GM18520 (cell line): ENCODE data around the gene ARHGAP42.
A peak's percentile ranks its signal among the peaks of the same experiment; 100 is the strongest.
"Not testable (repeated sequence)": the region's sequence is repeated elsewhere in the genome, so short reads cannot be mapped to it uniquely, and the experiment has no call there.

Experiments used
- ATAC-seq: cut with Tn5 transposase; IDR thresholded peaks from one replicate; pipeline ENCODE4 v1.9.1; 2021; ENCODE audit not compliant: unreplicated experiment

ARHGAP42 gene

DNA sequence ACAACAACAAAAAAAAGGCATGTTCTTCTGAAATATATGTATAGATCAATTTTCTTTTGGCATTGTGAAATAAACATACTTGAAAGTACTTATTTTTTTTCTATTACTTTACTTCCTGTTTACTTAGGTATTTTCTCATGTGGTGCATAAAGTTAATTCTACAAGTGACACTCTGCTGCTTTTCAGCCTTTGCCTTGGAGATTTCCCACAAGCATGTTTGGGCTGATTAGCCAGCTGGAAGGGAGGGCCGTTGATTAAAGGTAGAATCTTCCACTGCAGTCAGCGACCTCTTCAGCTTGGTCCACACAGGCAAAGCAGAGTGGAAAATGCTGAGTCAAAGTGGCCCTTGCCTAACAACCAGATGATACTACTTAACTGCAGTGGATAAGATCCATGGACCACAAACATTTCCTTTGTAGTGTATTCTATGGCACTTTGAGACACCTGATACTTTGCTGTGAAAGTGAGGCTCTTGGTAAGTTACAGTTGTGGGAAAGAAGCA, 176.0 kb downstream of the ARHGAP42 start:
- peak; percentile 77 for ATAC-seq

DNA sequence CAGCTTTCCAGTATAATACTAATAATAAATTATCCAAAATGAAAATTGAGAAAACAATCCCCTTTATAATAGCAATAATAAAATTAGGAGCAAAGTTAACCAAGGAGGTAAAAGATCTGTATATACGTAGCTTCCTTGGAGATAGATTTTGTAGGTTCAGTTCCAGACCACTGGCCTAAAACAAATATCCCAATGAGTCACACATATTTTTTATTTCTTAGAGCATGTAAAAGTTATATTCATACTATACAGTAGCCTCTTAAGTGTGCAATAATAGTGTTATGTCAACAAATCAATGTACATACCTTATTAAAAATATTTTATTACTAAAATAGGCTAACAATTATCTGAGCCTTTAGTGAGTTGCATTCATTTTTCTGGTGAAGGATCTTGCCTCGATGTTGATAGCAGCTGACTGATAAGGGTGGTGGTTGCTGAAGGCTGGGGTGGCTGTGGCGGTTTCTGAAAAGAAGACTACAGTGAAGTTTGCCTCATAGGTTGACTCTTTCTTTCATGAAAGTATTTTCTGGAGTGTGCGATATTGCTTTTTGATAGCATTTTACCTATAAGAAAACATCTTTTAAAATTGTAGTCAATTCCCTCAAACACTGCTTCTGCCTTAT, 178.5 kb downstream of the ARHGAP42 start:
- no peak for ATAC-seq

DNA sequence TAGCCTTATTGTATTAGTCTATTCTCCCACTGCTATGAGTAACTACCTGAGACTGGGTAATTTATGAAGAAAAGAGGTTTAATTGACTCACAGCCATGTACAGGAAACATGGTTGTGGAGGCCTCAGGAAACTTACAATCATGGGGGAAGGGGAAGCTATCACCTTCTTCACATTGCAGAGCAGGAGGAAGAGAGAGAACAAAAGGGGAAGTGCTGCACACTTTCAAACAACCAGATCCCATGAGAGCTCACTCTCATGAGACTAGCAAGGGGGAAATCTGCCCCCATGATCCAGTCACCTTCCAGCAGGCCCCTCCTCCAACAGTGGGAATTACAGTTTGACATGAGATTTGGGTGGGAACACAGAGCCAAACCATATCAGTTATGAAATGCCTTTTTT, 179.4 kb downstream of the ARHGAP42 start:
- no peak for ATAC-seq

DNA sequence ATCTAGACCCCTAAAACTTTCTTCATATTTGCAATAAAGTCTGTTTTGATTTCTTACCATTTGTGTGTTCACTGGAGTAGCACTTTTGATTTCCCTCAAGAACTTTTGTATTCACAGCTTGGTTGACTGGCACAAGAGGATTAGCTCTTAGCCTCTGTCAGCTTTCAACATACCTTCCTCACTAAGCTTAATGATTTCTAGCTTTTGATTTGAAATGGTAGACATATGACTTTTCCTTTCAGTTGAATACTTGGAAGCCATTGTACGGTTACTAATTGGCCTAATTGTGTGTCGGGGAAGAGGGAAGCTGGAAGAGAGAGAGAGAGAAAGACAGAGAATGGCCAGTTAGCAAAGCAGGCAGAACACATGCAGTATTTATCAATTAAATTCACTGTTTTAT, 180.5 kb downstream of the ARHGAP42 start:
- no peak for ATAC-seq

DNA sequence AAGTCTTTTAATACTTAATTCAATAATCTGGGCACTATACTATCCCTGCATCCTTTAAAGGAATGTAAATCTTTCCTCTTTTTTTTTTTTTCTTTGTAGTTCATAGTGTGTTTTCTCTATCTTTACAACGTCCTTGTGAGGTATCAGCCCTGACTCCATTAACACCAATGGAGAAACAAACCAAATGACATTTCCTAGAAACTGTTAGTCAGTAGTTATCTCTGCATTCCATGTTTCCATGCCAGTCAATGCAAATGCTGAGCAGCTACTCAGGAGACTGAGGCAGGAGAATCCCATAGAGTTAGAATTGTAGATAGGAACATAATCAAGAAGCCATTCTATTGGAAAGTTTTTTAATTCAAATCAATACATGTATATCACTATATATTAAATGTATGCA, 182.2 kb downstream of the ARHGAP42 start:
- no peak for ATAC-seq

DNA sequence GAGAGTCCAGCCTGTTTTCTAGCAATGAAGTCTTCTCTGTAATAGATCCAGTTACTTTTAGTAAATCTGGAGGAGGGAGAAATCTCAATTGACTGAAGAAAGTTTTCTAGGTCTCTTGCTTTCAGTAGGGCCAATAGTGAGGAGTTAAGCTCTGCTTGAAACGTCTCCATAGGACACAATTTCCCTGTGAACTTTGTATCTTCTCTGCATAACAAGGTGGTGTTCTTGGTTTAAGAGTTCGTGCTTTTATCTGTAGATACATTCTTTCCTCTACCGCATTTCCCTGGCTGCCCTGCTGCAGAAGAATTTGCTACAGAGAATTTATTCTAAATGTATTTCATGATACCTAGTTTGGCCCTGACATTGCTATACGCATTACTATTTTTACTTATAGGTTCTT, 183.1 kb downstream of the ARHGAP42 start:
- ATAC-seq, result no peak

DNA sequence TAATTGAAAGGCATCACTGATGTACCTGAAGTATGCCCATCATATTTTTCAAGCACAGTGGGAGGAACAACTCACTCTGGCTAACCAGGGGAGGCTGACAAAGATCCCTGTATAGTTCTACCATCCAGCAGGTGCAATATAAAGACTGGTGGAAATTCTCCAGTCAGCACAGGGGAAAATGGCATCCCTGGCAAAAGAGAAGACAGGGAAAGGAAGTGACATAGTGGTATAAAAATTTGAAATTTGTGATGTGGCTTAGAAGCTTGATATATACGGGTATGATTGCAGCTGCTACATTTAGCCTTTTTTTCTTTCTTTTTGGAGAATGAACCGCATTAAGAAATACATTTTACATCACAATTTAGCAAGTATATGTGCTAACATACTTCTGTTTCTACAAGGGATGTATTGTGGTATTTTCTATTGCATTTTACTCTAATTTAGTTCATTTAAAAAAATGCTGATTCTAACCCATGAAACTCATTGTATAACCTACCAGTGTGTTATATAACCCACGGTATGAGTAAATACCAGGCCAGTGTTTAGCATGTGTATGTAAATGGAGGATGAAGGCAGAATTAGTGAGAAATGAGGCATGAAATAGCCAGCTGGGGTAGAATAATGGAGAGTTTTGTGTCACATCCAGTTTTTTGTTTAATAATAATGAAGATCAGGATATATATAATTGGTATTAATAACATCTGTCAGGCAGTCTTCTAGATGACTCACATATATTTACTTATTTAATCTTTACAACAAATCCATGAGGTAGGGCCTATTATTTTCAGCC, 186.1 kb downstream of the ARHGAP42 start:
- ATAC-seq, result no peak

DNA sequence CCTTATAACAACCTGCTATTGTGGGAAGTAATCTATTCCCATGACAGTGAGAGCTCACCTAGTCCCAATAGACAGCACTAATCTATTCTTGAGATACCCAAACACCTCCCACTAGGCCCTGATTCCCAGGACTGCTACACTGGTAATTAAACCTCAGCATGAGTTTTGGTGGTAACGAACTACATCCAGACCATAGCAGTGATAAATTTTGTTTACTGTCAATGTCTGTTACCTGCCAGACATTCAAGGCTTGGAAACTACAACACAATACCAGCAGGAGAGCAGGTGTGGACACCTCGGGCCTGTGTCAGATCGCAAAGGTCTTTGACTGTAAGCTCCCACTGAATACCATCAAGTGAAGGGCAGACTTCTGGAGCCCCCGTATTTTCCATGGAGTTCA, 187.1 kb downstream of the ARHGAP42 start:
- ATAC-seq, result no peak

DNA sequence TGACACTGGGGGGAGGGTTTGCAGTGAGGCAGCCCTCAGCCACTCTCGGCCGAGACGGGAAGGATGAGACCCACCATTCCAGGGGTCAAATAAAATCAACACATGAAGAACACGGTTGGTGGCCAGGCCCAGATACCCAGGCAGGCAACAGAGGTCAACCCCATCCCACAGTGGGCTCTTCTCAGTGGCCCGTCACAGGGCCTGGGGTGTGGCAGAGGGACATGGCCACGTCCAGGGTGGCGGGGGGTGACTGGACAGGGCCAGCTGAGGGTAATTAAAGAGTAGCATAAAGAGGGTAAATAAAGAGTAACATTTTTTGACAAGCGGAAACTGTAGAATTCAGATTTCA, 188.4 kb downstream of the ARHGAP42 start:
- no peak for ATAC-seq

DNA sequence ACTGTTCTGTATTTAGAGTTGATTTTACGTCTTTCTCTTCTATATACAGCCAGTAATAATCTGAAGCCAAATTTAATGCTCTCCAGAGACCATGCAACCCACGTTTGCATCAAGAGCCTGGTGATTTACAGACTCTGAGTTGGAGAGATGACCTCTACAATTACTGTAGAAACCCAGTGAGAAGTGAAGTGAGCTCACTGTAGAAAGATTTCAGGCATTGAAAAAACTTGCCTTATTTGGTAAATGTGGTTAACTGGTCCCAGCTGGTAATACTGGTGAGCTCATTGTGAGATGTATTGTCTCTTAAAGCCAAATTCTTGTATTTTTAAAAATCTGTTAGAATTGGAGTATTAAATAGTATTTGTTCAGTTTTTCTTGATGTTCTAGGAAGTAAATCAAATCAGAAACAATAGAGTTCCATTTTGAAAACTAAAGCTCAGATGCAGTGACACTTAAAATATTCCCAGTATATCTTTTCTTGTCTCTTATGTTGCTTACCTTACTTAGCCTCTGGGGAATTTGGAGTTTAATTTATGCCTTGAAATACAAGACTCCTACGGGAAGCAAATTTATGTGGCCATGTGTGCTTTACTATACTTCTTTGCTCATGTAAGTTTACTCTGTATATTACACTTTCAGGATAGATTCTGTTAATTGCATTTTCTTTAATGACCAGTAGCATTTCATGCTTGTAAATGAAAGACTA, 189.9 kb downstream of the ARHGAP42 start:
- peak; percentile 92 for ATAC-seq

DNA sequence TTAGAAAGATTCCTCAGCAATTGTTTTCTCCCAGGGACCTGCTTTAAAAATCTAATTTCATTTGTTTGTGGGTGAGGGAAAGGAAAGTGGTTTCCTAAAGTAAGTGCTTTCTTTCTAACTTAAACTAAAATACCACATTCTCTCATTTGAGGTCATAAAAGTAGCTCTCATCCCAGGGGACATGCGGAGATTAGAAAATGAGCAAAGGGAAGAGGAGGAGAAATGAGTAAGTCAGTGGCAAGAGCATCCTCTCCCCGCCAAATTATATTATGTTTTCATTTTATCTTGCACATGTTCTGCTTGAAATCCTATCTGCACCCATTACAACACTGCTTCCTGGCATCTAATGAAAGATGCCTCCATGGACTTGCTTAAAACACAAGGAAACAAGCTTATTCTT, 191.4 kb downstream of the ARHGAP42 start:
- ATAC-seq, result no peak

DNA sequence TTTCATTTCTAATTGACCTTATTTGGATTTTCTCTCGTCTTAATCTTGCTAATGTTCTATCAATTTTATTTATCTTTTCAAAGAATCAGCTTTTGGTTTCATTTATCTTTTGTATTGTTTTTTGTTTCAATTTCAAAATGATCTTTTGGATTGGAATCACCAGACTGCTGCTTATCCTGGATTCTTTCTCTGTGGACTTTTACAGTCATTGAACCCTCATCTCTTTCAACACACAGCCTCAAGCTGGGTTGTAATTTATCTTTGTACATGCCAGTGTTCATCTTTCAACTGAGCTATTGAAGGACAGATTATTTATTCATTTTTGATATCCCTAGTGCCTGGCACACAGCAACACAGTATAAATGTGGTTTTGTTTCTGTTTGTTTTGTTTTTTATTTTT, 195.9 kb downstream of the ARHGAP42 start:
- no peak for ATAC-seq

DNA sequence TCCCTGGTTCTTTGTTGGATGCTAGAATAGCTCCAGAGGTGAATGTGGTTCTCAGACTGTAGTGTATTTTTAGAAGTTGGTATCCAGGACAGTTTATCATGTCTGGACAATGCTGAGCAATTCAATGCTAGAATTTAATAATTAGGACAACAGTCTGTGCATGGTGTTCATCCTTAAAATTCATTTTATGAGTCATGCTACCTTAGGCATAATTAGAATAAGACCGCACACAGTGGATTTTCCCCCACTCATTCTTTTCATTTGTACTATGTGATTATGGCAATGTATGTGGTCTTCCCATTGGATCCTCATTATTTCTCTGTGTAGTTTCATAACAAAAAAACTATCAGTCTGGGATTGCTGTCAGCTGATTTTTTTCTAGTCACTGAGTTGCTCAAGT, 196.7 kb downstream of the ARHGAP42 start:
- no peak for ATAC-seq

DNA sequence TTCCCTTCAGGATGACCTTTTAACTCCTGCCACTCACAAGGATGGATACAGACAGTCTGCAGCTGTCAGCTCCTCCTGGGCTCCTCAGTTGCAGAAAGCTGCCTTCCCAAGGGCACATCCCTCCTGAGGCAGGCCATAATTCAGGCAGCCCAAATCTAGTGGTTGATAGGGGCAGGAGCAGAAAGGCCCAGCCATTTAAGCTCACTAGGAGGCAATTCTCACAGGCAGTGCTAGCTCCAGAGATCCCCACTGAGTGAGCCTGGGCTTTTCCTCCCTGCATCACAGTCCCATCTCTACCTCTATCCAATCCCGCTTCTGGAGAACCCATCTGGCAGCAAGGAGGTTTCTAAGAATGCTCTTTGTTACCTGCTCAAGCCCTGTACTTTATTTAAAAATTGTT, 200.6 kb downstream of the ARHGAP42 start:
- no peak for ATAC-seq

DNA sequence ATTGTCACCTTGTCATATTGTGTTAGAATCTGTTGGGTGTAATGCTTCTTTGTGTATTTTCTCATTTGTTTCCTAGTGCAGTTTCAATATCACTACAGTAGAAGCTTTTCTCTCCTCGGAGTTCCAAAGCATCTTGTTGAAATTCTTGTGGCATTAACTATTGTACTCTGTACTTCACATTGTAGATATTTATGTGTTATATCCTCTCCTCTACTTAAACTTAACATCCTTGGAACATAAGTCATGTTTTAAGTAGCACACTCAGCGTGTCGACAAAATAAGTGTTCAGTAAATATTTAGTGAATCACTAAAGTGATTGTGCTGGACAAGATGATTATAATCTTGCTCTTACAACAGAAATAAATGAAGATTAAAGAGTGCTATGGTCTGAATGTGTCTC, 201.7 kb downstream of the ARHGAP42 start:
- no peak for ATAC-seq

DNA sequence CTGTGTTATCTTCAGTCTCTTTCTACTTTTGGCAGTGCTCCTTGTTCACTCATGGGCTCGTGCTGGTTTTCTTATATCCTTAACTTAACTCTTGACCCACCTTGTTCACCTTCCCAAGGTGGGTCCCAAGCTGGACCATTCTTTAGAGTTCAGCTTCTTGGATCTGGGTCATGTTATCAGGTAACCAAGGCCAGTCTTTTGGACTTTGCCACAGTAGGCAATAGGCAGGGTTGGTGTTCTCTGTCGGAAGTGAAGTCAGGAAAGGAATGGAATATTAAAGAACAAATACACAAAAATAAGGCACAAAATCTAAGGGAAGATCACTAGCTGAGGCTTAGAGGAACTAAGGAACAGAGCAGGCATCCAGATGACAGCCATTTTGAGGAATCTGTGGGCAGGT, 202.7 kb downstream of the ARHGAP42 start:
- no peak for ATAC-seq

DNA sequence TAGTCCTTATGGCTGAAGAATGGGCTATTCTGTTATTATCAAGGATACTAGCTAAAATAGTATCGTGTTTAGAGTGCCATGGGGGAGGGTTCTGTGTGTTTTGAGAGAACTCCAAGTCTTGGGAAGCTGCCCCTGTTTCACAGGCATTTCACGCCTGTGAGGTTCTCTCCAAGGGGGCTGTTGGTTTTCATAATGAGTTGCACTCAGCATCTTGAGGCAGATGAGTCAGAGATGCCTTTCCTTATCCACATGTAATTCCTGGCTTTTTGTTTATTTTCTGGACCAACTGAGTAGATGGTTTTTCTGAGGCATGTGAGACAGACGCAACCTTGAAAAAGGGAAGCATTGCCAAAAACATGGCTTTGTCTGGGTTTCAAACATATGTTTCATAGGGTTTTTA, 203.7 kb downstream of the ARHGAP42 start:
- no peak for ATAC-seq

DNA sequence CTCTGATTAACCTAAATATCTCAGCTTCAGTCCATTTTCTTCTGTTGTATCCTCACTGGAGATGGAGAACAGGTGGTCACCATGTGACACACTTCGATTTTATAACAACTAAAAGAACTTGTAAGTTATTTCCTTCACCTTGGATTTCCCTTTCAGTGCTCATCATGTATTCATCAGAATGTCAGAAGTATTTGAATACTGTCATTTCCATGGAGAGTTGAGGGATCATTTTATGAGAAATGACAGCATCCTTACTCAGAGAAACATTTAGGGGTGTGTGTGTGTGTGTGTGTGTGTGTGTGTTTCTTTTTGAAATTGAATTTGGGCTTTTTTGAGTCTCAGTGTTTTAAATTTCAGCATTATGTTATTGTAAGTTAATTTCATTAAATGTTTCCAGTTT, 205.8 kb downstream of the ARHGAP42 start:
- ATAC-seq, result no peak

DNA sequence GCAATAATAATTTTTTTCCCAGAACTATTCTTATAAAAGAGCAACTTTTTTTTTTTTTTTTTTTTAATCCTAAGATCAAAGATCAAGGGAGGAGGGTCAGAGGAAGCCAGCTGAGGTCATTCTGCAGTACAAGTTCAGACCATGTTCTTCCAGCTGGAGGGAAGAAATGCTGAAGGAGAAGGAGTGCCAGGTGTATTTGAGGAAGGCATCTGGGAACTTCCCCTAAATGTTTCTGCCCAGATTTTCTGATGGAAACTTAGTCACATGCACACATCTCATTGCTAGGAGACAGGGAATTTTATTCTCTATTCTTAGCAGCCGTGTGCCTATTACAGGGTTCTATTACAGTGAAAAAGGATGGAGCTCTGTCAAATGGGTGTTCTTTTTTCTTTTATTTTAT, 208.4 kb downstream of the ARHGAP42 start:
- no peak for ATAC-seq

DNA sequence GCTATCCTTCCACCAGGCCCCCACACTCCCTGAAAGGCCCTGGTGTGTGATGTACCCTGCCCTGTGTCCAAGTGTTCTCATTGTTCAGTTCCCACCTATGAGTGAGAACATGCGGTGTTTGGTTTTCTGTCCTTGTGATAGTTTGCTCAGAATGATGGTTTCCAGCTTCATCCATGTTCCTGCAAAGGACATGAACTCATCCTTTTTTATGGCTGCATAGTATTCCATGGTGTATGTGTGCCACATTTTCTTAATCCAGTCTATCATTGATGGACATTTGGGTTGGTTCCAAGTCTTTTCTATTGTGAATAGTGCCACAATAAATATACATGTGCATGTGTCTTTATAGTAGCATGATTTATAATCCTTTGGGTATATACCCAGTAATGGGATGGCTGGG, 208.9 kb downstream of the ARHGAP42 start:
- ATAC-seq, result not testable (repeated sequence)

DNA sequence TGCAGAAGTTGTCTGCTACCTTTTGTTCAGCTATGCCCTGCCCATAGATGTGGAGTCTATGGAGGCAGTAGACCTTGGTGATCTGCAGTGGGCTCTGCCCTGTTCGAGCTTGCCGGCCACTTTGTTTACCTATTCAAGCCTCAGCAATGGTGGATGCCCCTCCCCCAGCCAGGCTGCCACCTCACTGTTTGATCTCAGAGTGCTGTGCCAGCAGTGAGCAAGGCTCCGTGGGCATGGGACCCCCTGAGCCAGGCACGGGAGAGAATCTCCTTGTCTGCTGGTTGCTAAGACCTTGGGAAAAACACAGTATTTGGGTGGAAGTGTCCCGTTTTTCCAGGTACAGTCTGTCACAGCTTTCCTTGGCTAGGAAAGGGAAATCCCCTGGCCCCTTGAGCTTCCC, 214.4 kb downstream of the ARHGAP42 start:
- not testable (repeated sequence) for ATAC-seq
